Astrocyte (in vitro differentiated cells and primary cell): ENCODE data around the gene BBX. TPM values are rescaled to one million over a fixed set of nuclear protein-coding genes. Genes with fewer than 3 reads are reported as not detected.

Experiments used
- DNase-seq: peaks from one replicate; pipeline ENCODE4 v3.0.0-alpha.2; 2010; ENCODE audit warnings: low read depth
- FAIRE-seq: peaks from 2 replicates; lab custom pipeline; 2011; peaks lifted over from hg19 to GRCh38; lab: Jason Lieb, UNC
- H2AFZ ChIP-seq: 2 replicates; pipeline ENCODE4 v1.6.0; 2012; ENCODE audit warnings: low read depth, low read length, inconsistent platforms
- H3K27ac ChIP-seq: 2 replicates; pipeline ENCODE4 v1.5.1; 2011; ENCODE audit warnings: low read depth, low read length, inconsistent platforms
- H3K27me3 ChIP-seq: 2 replicates; pipeline ENCODE4 v1.6.0; 2011; ENCODE audit warnings: low read length, inconsistent platforms; ENCODE audit not compliant: insufficient read depth
- H3K36me3 ChIP-seq: 2 replicates; pipeline ENCODE4 v1.5.1; 2011; ENCODE audit warnings: low read length, inconsistent platforms; ENCODE audit not compliant: insufficient read depth
- H3K4me1 ChIP-seq: 2 replicates; pipeline ENCODE4 v1.5.1; 2011; ENCODE audit warnings: low read length, inconsistent platforms; ENCODE audit not compliant: insufficient read depth
- H3K4me2 ChIP-seq: 2 replicates; pipeline ENCODE4 v1.6.0; 2012; ENCODE audit warnings: low read length, inconsistent platforms
- H3K4me3 ChIP-seq: 2 replicates; pipeline ENCODE4 v1.5.1; 2011; ENCODE audit warnings: low read depth, mild to moderate bottlenecking, low read length, inconsistent platforms; ENCODE audit not compliant: insufficient read depth
- H3K79me2 ChIP-seq: 2 replicates; pipeline ENCODE4 v1.6.0; 2012; ENCODE audit warnings: mild to moderate bottlenecking, low read length, inconsistent platforms; ENCODE audit not compliant: insufficient read depth
- H3K9ac ChIP-seq: 2 replicates; pipeline ENCODE4 v1.6.0; 2012; ENCODE audit warnings: mild to moderate bottlenecking, low read length, inconsistent platforms
- H3K9me3 ChIP-seq: 2 replicates; pipeline ENCODE4 v1.5.1; 2012; ENCODE audit warnings: low read depth, mild to moderate bottlenecking, low read length, inconsistent platforms; ENCODE audit not compliant: insufficient read depth
- H4K20me1 ChIP-seq: 2 replicates; pipeline ENCODE4 v1.6.0; 2012; ENCODE audit warnings: low read length, inconsistent platforms; ENCODE audit not compliant: insufficient read depth
- H3K27ac Mint-ChIP-seq: one replicate; pipeline ENCODE4 v1.8.0; 2021; ENCODE audit warnings: mild to moderate bottlenecking, mixed read lengths; ENCODE audit not compliant: unreplicated experiment
- H3K27me3 Mint-ChIP-seq: one replicate; pipeline ENCODE4 v1.8.0; 2021; ENCODE audit warnings: low read depth, mixed read lengths; ENCODE audit not compliant: unreplicated experiment
- H3K36me3 Mint-ChIP-seq: one replicate; pipeline ENCODE4 v1.8.0; 2021; ENCODE audit warnings: low read depth, mixed read lengths; ENCODE audit not compliant: unreplicated experiment
- H3K4me1 Mint-ChIP-seq: one replicate; pipeline ENCODE4 v1.8.0; 2021; ENCODE audit warnings: low read depth, mixed read lengths; ENCODE audit not compliant: unreplicated experiment
- H3K4me3 Mint-ChIP-seq: one replicate; pipeline ENCODE4 v1.8.0; 2021; ENCODE audit warnings: mild to moderate bottlenecking, moderate library complexity, mixed read lengths; ENCODE audit not compliant: unreplicated experiment
- H3K9me3 Mint-ChIP-seq: one replicate; pipeline ENCODE4 v1.8.0; 2021; ENCODE audit warnings: mild to moderate bottlenecking, mixed read lengths; ENCODE audit not compliant: unreplicated experiment
- CTCF ChIP-seq: IDR thresholded peaks from 2 replicates; pipeline ENCODE4 v1.5.1; 2011; ENCODE audit warnings: low read depth, mild to moderate bottlenecking, inconsistent platforms, low read length, moderate library complexity; ENCODE audit not compliant: insufficient read depth
- EZH2 ChIP-seq: IDR thresholded peaks from 2 replicates; pipeline ENCODE4 v1.6.1; 2012; ENCODE audit warnings: mild to moderate bottlenecking, low read length, inconsistent platforms; ENCODE audit not compliant: insufficient read depth
- total RNA-seq: library from RNA; stranded (reverse); gene quantifications from 2 replicates; pipeline ENCODE4 v1.2.1, GENCODE V29; 2021

BBX gene
- total RNA-seq, 1 donor from 2014 or later, result 91.6 TPM

GRCh38 chr3:107676469-107677309, 153.9 kb downstream of the BBX start:
- Mint-ChIP-seq H3K9me3 (peaks cover 1% of the 10 kb centered on the region), H3K4me3 (no peak overlapping the region), H3K27me3 (no peaks in the 10 kb centered on the region), H3K27ac (no peak overlapping the region), H3K4me1 (peaks cover 42% of the 10 kb centered on the region), H3K36me3 (no peaks in the 10 kb centered on the region)
- Histone ChIP-seq H3K27ac (no peak overlapping the region), H4K20me1 (peaks cover 13% of the 10 kb centered on the region), H3K9me3 (no peaks in the 10 kb centered on the region), H3K79me2 (no peaks in the 10 kb centered on the region), H2AFZ (no peak overlapping the region), H3K27me3 (no peaks in the 10 kb centered on the region), H3K4me2 (no peak overlapping the region), H3K4me3 (no peak overlapping the region), H3K9ac (no peak overlapping the region), H3K4me1 (peaks cover 10% of the 10 kb centered on the region), H3K36me3 (no peaks in the 10 kb centered on the region)
- no peak for DNase-seq
- TF ChIP-seq EZH2, result no peak
- TF ChIP-seq CTCF, result peak; percentile 55
- no peak for FAIRE-seq

DNA sequence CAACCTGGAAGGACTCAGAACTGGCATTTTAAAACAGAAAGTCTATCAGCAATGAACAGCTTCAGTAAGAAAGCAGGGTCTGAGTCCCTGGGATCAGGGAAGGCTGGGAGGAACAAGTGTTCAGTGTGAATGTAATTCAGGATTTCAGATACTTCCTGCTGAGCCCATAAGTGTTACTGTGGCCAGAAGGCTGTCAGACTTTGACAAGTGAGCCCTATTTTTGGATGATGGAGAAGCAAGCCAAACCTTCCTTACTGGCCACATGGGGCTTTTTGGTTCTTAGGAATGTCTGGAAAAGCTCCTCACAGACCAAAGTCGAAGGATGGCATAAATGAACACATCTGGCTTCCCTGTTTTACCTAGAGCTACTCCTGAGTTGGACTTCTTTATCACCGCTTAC, 157.2 kb downstream of the BBX start:
- H3K36me3 Mint-ChIP-seq, result no peaks in the 10 kb centered on the region
- H4K20me1 ChIP-seq, result peaks cover 19% of the 10 kb centered on the region
- H3K4me2 ChIP-seq, result no peak overlapping the region
- no peak overlapping the region for H3K9ac ChIP-seq
- peaks cover 49% of the 10 kb centered on the region for H3K4me1 Mint-ChIP-seq
- no peak overlapping the region for H3K27ac Mint-ChIP-seq
- FAIRE-seq, result no peak
- H3K36me3 ChIP-seq, result no peaks in the 10 kb centered on the region
- no peaks in the 10 kb centered on the region for H3K9me3 ChIP-seq
- no peaks in the 10 kb centered on the region for H3K27me3 Mint-ChIP-seq
- peaks cover 9% of the 10 kb centered on the region for H3K9me3 Mint-ChIP-seq
- DNase-seq, result no peak
- H3K27ac ChIP-seq, result no peak overlapping the region
- H3K79me2 ChIP-seq, result no peaks in the 10 kb centered on the region
- H3K4me1 ChIP-seq, result no peaks in the 10 kb centered on the region
- no peak overlapping the region for H2AFZ ChIP-seq
- no peak overlapping the region for H3K4me3 ChIP-seq
- TF ChIP-seq EZH2 (no peak), CTCF (no peak)
- H3K27me3 ChIP-seq, result no peaks in the 10 kb centered on the region
- no peak overlapping the region for H3K4me3 Mint-ChIP-seq

- TF ChIP-seq EZH2 (no peak), CTCF (no peak)
- Histone ChIP-seq H3K9ac (no peak overlapping the region), H3K27me3 (no peaks in the 10 kb centered on the region), H3K36me3 (no peaks in the 10 kb centered on the region), H3K4me2 (no peak overlapping the region), H2AFZ (no peak overlapping the region), H3K79me2 (no peaks in the 10 kb centered on the region), H3K9me3 (no peaks in the 10 kb centered on the region), H3K27ac (no peak overlapping the region), H4K20me1 (peaks cover 14% of the 10 kb centered on the region), H3K4me3 (no peak overlapping the region), H3K4me1 (no peaks in the 10 kb centered on the region)
- Mint-ChIP-seq H3K9me3 (peaks cover 9% of the 10 kb centered on the region), H3K4me1 (peaks cover 48% of the 10 kb centered on the region), H3K4me3 (no peak overlapping the region), H3K36me3 (no peaks in the 10 kb centered on the region), H3K27ac (no peak overlapping the region), H3K27me3 (no peaks in the 10 kb centered on the region)
- DNase-seq (peak; percentile 70), FAIRE-seq (peak; percentile 82)
Observed at GRCh38 chr3:107680698-107681097, 157.9 kb downstream of the BBX start.
